Vagina (tissue), 2 donors: ENCODE data around the gene RPL18.

ENCODE experiments used
- CTCF ChIP-seq, 3 experiments: fragments of 450-650 bp in 2 of 3; fragments of 200-600 bp in 1 of 3; sonication (generic) in 1 of 3; IDR thresholded peaks; one replicate each; pipeline ENCODE4 v1.5.1; 2017 to 2019; ENCODE audit warnings: antibody characterized with exemption in 3 of 3, mild to moderate bottlenecking in 2 of 3, moderate library complexity in 2 of 3
- POLR2A ChIP-seq, 2 donors: fragments of 450-650 bp; IDR thresholded peaks; one replicate each; pipeline ENCODE4 v1.6.1; 2017; ENCODE audit warnings: antibody characterized with exemption in 2 of 2, mild to moderate bottlenecking in 2 of 2, moderate library complexity in 2 of 2

GRCh38 chr19:48603850-48604249, 15.1 kb downstream of the RPL18 start:
- no peak for TF ChIP-seq CTCF (IDR thresholded peaks at IDR 0.05)
- no peak for TF ChIP-seq POLR2A (IDR thresholded peaks at IDR 0.05)
